ENCODE results near the gene SCAPER.

DNA sequence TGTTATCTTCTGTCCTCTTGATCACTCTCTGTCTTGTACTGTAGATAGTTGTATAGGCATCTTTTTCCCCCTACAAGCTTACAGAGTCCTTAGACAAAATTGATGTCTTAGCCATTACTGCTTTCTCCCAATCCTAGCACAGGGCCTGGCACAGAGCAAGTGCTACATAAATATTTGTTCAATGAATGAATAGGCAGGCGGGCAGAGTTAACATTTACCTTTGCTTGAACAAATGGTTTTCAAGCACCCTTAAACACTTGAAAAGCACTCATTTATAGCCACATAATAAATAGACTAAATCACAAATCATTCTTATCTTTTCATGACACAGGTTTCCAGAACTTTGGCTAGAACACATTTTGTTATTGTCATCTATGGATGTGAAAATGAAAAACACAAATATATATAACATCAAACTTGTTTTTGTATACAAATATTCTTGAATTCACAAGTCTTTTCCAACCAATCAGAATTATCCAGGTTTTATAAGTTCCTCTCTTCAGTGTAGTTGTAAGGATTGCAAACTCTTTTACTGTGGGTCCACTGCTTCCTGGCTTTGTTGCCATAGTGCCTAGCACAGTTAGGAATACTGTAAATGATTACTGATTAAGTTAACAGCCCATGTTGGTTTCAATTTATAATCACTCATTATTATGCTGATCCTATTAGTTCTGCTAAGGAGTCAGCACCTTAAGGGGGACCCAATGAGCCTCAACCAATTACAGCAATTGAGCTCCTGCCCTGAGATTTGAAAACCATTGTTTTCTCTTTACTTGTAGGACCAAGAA, 506.6 kb downstream of the SCAPER start:
- TF ChIP-seq POLR2AphosphoS5 (IDR thresholded peaks at IDR 0.05; ENCODE audit: low read depth, low read length): no peak
- no peak for TF ChIP-seq TAF1 (IDR thresholded peaks at IDR 0.05; ENCODE audit: borderline replicate concordance, insufficient read depth, low read length)
- TF ChIP-seq, protein P1, sequence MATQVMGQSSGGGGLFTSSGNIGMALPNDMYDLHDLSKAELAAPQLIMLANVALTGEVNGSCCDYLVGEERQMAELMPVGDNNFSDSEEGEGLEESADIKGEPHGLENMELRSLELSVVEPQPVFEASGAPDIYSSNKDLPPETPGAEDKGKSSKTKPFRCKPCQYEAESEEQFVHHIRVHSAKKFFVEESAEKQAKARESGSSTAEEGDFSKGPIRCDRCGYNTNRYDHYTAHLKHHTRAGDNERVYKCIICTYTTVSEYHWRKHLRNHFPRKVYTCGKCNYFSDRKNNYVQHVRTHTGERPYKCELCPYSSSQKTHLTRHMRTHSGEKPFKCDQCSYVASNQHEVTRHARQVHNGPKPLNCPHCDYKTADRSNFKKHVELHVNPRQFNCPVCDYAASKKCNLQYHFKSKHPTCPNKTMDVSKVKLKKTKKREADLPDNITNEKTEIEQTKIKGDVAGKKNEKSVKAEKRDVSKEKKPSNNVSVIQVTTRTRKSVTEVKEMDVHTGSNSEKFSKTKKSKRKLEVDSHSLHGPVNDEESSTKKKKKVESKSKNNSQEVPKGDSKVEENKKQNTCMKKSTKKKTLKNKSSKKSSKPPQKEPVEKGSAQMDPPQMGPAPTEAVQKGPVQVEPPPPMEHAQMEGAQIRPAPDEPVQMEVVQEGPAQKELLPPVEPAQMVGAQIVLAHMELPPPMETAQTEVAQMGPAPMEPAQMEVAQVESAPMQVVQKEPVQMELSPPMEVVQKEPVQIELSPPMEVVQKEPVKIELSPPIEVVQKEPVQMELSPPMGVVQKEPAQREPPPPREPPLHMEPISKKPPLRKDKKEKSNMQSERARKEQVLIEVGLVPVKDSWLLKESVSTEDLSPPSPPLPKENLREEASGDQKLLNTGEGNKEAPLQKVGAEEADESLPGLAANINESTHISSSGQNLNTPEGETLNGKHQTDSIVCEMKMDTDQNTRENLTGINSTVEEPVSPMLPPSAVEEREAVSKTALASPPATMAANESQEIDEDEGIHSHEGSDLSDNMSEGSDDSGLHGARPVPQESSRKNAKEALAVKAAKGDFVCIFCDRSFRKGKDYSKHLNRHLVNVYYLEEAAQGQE (IDR thresholded peaks at IDR 0.05; ENCODE audit: insufficient read depth in 1 of 2, low read depth in 2 of 2, low read length in 2 of 2): no peak

Measured in PFSK-1 (cell line).